GM23248 (cell line): ENCODE data around the gene MICOS13.

Source experiments
- EZH2 ChIP-seq: fragments of 200-600 bp; sonication (generic); IDR thresholded peaks from 2 replicates; pipeline ENCODE4 v1.6.1; 2018; ENCODE audit warnings: antibody characterized with exemption, mild to moderate bottlenecking; ENCODE audit not compliant: insufficient read depth, poor library complexity, severe bottlenecking
- EZH2phosphoT487 ChIP-seq: fragments of 200-600 bp; sonication (generic); IDR thresholded peaks from 2 replicates; pipeline ENCODE4 v1.6.1; 2018; ENCODE audit warnings: antibody characterized with exemption, moderate library complexity, mild to moderate bottlenecking, low read depth; ENCODE audit not compliant: insufficient read depth

DNA sequence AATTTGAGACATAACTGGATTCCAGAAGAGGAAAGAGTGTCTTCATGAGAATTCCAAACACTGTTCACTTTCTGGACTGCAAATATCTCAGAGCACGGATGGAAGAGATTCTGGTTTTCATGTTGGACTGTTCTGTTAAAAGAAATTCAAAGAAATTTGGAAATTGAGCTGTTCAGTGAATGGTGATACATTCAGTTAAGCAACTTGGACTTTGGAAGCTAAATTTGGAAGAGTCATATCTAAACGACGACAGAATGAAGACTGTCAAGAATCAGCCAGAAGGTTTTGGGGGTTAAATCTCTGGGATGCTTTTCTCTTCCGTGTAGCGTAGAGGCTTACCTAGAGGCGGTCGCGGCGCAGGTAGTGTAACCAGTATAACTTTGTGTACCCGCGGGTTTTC, 31.9 kb downstream of the MICOS13 start:
- TF ChIP-seq EZH2 (no peak), EZH2phosphoT487 (no peak)
